HG02973 (cell line): Measurements from ENCODE around the gene UMPS.

Experiments
- ATAC-seq: cut with Tn5 transposase; IDR thresholded peaks from one replicate; pipeline ENCODE4 v1.9.1; 2021; ENCODE audit warnings: moderate library complexity; ENCODE audit not compliant: unreplicated experiment

The UMPS gene

DNA sequence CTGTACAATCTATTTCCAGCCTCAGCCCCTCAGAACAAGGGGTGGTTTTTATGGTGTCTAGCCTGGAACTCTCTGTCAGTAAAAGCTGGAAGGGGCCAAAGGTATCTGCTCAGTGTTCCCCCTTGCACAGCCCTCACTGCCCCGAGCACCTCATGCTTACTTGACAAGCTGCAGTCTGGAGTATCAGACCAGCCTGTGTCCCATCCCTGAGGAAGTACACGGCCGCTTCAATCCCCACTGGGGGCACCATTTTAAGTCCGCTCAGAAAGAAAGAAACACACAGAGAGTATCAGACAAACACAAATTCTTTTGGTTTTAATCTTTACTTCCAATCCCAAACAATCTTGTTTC is 32.4 kb downstream of the UMPS start:
- ATAC-seq = no peak

DNA sequence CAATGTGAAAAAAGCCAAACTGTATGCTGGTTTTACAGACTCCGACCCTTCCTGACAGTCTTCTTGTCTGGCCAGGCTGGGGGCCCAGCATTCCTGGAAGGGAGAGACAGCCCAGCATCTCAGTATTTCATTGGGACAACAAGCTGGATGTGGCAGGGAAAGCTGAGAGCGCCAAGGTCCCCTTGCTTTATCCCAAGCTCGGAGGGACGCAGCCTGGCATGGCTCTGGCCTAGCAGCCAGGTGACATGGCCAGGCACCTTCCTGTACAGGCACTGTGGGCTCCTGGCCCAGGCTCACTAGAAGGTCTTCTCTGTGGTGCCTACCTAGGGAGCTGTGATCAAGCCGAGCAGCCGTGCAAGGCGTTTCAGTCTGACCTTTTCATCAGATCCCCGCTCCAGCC is 33.0 kb downstream of the UMPS start:
- ATAC-seq = no peak

DNA sequence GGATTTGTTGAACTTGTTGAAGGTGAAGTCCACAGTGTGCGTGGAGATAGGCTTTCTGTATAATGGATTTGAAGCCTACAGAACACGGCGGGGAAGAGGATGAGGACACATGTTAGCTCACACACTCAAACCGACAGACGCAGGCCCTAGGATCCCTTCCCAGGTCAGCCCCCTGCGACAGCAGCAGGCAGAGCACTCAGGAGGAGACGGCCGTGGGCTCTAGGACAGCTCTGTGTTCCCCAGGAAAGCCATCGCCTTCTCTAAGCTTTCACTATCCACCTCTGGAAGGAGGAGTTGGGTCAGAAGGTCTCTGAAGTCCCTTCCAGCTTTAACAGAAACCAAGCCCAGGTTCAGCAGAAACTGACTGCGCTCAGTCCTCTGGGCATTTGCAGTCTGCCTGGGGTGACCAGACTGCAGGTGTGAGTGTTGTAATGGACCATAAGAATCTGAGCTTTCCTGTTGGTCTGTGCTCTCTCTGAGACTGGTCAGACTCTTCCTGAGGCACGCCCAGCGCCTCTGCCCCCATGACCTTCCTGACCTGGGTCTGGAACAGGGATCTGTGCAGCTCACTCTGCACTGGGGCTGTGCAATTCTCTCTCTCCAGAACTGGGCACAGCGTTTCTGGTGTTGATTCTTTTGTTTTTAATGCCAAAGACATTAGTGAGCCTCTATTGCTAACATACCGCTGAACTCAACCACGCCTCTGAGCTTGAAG is 33.5 kb downstream of the UMPS start:
- ATAC-seq = no peak

- ATAC-seq = no peak
These were observed 34.5 kb downstream of the UMPS start for GRCh38 chr3:124764746-124765145.

DNA sequence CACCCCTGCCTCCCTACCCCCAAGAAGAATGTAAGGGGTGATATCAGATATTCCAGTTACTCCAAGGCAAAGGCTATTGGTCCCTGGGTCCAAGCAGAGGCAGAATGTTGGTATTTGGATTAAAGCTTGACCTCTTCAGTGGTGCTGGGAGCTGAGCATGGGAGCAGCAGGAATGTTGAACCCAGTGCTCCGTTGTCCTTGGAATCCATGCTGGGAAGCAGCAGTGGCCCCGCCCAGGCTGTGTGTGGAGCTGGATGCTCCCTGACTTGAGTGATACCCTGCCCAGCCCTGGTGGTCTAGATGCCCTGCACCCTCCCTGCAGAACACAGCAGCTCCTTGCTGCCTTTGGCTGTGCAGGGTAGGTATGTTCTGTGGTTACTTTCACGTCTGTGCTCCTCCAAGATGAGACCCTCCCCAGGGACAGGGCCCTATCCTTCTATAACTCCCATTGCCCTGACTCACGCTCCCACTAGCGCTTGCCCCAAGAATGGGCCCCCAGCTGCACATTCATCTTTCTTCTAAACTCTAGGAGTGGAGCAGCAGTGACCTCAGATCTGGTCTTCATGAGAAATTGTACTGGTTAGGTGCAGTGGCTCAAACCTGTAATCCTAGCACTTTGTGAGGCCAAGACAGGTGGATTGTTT is 35.1 kb downstream of the UMPS start:
- no peak for ATAC-seq

GRCh38 chr3:124766113-124767095 is 36.2 kb downstream of the UMPS start:
- no peak for ATAC-seq

- ATAC-seq = no peak
These were observed 37.0 kb downstream of the UMPS start for GRCh38 chr3:124767264-124767663.

GRCh38 chr3:124767691-124768090 is 37.4 kb downstream of the UMPS start:
- ATAC-seq = no peak

GRCh38 chr3:124768812-124769211 is 38.6 kb downstream of the UMPS start:
- no peak for ATAC-seq

GRCh38 chr3:124769462-124769861 is 39.2 kb downstream of the UMPS start:
- ATAC-seq = no peak

DNA sequence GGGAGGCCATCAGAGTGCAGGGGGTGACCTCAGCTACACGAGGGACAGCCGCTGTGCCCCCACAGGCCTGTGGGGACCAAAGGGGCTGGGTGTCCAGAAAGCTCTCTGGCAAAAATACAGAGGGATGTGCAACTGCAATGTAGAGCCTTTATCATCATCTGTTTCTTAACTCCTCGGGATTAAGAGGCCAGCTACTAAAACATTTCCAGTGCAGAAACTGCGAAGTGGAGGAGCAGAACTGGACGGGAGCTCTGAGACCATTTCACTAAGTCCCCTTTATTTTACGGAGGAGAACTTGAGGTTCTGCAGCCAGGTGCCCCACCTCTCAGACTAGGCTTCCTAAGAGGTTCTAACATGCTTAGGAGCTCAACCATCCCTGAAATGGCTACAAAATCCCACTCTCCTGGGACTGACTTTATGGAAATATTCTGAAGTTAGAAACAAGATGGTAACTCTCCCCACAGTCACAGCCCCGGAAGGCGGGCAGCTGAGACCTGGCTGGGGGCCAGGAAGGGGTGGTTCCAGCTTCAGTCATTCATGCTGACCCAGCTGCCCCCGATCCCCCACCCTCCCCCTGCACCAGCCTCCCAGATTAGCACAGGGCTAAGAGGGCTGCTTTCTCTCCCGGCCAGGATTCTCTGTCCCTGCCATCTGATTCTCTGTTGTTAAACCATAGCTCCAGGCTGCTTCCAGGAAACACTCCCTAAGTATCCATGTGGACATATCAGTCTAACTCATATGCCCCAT is 40.3 kb downstream of the UMPS start:
- no peak for ATAC-seq

GRCh38 chr3:124771083-124771445 is 40.8 kb downstream of the UMPS start:
- no peak for ATAC-seq

GRCh38 chr3:124772081-124772831 is 42.0 kb downstream of the UMPS start:
- no peak for ATAC-seq

DNA sequence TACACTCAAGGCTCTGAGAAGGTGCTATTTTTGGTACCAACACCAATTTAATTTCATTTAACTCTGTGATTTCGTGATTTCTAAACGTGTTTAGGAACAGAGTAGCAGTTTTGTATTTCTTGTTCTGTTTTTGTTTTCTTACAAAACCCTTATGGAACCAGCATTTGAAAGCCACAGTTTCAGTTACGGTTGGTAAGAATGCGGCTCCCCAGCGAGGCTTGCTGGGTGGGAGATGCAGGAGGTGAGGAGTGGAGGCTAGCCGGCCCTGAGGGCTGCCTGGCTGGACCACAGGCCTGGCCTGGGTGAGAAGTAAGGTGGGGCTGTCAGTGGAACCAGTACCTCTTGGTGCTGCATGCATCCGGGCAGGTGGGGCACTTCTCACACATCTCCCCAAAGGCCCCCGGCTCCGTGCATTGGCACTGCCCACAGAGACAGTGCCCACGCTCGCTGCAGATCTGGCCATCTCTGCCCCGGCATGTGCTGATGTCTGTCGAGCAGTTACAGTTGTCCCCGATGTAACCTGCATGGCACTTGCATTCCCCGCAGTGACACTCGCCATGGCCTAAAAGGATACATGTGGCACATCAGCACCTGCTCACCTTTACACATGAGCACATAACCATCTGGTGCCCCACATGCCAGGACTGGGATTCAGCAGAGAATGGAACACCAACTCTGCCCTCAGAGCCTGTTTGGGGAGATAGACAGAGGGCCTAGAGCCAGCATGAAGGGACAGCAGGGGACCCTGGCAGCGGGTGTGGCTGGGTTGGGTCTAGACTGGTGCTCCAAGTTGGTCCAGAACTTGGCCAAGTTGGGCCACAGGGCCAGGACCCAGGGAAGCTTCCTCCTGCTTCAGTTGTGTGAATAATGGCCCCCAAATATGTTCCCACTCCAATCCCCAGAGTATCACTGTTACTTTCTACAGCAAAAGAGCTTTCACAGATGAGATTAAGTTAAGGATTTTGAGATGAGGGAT is 43.4 kb downstream of the UMPS start:
- ATAC-seq = no peak

DNA sequence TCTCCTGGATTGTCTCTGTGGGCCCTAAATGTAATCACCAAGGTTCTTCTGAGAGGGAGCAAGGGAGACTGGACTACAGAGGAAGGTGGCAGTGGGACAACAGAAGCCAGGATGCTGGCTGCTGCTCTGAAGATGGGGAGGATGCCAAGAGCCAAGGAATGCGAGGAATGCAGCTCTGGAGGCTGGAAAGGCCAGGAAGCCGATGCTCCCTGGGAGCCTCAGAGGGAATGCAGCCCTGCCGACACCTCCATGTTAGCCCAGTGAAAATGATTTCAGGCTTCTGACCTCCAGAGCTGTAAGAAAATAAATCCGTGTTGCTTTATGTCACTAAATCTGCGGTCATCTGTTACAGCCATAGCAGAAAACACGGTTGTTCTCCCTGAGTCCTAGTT is 44.1 kb downstream of the UMPS start:
- ATAC-seq = no peak

GRCh38 chr3:124774841-124775402 is 44.7 kb downstream of the UMPS start:
- ATAC-seq = no peak

DNA sequence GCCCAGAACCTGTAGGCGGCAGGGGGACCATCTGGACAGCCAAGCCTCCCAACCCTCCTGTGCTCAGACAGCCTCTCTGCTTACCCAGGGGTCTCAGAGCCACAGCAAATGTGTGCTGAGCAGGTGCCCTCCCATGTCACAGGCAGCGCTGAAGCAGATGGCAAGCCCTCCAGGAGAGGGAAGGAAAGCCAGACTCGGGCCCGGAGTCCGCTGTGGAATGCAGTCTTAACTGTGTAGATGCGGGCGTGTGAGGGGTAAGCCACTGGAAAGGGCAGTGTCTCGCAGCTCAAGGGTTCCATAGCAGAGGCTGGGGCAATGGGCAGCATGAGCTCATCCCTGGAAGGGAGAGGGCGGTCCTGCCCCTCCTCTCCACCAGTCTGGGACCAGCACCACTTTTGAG is 45.6 kb downstream of the UMPS start:
- ATAC-seq = no peak

DNA sequence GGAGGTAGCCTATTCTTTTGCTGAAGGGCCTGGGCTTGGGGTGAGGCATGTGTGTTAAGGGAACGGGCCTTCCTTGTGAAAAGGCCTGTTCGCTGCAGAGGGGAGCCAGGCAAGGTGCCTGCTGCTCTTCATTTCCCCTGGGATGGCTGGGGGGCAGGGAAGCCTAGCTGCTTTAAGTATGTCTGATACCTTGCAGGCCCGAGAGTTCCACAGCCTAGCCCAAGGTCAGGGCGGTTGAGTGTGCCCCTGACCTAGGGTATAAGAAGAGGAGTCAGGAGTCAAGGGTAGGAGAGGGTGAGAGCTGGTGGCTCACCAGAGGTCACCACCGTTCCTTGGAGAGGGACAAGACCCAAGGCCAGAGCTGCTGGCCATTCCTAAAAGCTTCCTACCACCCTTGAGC is 46.6 kb downstream of the UMPS start:
- ATAC-seq = no peak
